Measurements from ENCODE around the gene ERC2.

ERC2 gene

GRCh38 chr3:55555873-55556618 is 912.2 kb downstream of the ERC2 start:
- no peak for DNase-seq (ENCODE audit: low spot score)

GRCh38 chr3:55554634-55555425 is 913.4 kb downstream of the ERC2 start:
- DNase-seq (ENCODE audit: low spot score) = no peak

- no peak for DNase-seq (ENCODE audit: low spot score)
These were observed 916.6 kb downstream of the ERC2 start for GRCh38 chr3:55551644-55552043.

DNA sequence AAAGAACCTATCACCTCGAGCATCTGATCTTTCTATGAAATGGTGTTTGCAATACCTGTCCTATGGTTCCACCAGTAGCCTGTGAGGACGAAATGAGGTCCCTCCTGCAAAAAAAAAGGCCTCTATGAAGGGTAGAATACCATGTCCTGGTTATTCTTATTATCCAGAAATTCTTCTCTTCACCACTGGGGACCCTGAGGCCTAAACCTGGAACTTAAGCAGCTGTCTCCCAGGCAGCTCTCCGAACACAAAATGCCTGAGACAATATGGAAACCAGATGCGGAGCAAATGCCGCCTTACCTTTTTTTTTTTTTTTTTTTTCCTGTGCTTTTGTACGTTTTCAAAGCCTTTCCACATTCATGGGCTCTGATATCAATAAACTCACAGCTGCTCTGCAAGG is 919.1 kb downstream of the ERC2 start:
- DNase-seq (ENCODE audit: low spot score) = no peak

GRCh38 chr3:55546866-55547669 is 921.2 kb downstream of the ERC2 start:
- DNase-seq (ENCODE audit: low spot score) = no peak

DNA sequence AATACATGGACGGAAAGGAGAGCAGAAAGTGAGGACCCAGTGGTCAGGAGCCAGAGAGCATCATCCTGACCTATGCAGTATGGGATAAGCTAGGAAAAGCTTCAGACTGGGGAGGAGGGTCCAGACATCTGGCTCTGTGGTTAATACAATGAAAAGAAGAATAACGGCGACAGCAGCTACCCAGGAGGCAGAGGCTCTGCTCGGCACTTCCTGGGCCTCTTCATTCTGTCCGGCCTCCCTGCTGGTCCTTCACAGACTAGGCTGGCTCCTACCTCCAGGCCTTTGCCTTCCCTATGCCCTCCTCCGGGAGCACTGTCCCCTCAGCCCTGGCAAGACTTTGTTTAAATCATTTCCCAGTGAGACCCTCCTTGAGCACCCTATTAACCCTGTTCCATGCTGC is 922.3 kb downstream of the ERC2 start:
- no peak for DNase-seq (ENCODE audit: low spot score)

- no peak for DNase-seq (ENCODE audit: low spot score)
These were observed 924.0 kb downstream of the ERC2 start for GRCh38 chr3:55544219-55544618.

DNA sequence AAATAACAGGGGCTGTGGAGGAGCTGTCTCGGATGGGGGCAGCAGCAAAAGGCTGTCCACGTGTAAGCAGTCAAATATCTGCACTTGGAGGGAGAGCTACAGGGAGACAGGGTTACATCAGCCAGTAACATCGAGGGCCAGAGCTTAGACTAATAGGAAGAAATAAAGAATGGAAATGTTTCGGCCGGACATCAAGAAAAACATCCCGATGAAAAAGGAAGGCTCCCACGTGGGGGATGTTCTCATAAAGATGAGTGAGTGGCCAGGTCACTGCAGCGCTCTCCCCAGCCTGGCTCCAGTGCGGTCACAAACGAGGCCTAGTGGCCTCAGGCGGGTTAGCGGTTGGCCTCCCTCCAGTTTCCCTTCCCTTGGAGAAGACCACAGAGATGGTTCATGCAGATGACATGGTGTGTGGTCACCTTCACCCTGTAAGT is 925.1 kb downstream of the ERC2 start:
- no peak for DNase-seq (ENCODE audit: low spot score)

- no peak for DNase-seq (ENCODE audit: low spot score)
These were observed 926.8 kb downstream of the ERC2 start for GRCh38 chr3:55541456-55541855.

GRCh38 chr3:55541016-55541415 is 927.3 kb downstream of the ERC2 start:
- no peak for DNase-seq (ENCODE audit: low spot score)

GRCh38 chr3:55540579-55540978 is 927.7 kb downstream of the ERC2 start:
- no peak for DNase-seq (ENCODE audit: low spot score)

GRCh38 chr3:55538158-55538557 is 930.1 kb downstream of the ERC2 start:
- no peak for DNase-seq (ENCODE audit: low spot score)

GRCh38 chr3:55537563-55537962 is 930.7 kb downstream of the ERC2 start:
- no peak for DNase-seq (ENCODE audit: low spot score)

DNA sequence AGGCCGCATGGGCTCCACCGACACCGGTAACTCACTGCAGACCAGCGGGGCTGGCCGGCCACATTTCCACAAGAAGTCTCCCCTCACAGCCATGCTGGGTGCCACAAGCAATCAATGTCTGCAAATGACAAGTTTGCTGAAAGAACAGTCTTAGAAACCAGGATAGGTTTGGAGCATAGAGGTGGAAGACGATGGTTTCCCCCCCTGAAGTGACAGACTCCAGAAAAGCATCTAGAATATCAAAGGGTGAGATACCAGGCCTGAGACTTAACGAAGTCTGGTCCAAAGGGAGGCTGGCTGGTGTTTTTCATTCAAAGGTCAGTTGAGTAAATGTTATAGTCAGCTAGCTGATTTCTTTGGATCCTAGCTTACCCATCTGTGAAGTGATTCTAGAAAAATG is 931.1 kb downstream of the ERC2 start:
- DNase-seq (ENCODE audit: low spot score) = no peak

- no peak for DNase-seq (ENCODE audit: low spot score)
These were observed 933.4 kb downstream of the ERC2 start for GRCh38 chr3:55534876-55535275.

GRCh38 chr3:55532806-55533205 is 935.5 kb downstream of the ERC2 start:
- DNase-seq (ENCODE audit: low spot score) = no peak

DNA sequence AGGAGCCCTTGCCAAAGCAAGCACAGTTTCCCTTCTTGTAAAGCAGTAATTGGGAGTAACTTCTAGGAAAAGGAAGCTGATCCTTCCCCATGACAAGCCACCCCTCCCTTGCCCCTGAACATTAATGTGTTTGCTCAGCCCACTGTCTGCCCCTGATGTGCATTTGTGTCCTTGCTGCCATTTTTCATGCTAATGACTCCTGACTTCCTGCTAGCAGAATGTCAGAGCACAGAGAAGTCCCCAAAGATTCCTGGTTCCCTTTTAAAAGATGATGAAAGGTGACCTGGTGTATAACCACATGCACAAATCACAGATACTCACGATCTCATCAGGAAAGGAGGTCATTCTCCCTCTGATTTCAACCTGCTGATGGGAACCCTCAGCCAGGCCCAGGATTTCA is 936.9 kb downstream of the ERC2 start:
- no peak for DNase-seq (ENCODE audit: low spot score)

DNA sequence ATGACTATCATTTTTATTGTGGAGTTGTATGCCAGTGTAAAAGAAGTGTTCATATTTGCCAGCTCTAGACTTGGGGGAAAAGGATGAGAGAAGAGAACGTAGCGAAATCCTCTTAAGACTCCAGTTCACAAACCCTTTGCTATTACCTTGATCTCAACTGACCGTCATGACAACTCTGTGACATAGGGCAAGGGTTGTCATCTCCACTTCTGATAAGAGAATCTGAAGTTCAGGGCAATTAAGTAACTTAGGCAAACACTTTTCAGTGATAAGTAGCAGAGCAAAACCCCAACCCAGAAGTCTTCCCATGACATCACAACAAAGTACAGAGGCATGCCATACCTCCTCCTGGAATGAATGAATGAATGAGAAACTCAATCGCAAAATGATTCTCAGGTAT is 940.9 kb downstream of the ERC2 start:
- no peak for DNase-seq (ENCODE audit: low spot score)

- no peak for DNase-seq (ENCODE audit: low spot score)
These were observed 941.8 kb downstream of the ERC2 start for GRCh38 chr3:55526332-55527030.

GRCh38 chr3:55525436-55525835 is 942.8 kb downstream of the ERC2 start:
- no peak for DNase-seq (ENCODE audit: low spot score)

- DNase-seq (ENCODE audit: low spot score) = no peak
These were observed 943.6 kb downstream of the ERC2 start for GRCh38 chr3:55524565-55525244.
